CD4-positive, alpha-beta T cell treated with Interleukin-1 beta for 1 hour (primary cell): ENCODE data around the gene GLIS1.

Source experiments
- DNase-seq, 2 donors: peaks; one replicate each; pipeline ENCODE4 v3.0.0-alpha.2; 2020 to 2022

GLIS1 gene

DNA sequence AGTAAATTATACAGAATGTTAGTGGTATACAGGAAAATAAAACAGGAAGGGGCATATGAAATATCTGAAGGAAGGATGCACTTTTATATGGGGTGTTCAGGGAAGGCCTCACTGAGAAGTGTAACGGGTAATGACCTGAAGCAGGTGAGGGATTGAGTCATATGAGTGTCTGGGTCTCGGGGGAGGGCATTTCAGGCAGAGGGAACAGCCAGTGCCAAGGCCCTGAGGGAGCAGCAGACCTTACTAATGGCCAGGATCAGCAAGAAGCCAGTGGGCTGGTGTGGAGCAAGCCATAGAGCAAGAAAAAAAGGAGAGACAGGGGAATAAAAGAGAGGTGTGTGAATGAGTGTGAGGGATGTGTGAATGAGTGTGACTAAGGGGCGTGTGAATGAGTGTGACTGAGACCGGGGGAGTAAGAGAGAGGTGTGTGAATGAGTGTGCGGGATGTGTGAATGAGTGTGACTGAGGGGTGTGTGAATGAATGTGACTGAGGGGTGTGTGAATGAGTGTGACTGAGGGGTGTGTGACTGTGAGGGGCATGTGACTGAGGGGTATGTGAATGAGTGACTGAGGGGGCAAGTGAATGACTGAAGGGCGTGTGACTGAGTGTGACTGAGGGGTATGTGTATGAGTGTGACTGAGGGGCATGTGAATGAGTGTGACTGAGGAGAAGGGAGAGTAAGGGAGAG, 107.2 kb downstream of the GLIS1 start:
- no peak for DNase-seq

DNA sequence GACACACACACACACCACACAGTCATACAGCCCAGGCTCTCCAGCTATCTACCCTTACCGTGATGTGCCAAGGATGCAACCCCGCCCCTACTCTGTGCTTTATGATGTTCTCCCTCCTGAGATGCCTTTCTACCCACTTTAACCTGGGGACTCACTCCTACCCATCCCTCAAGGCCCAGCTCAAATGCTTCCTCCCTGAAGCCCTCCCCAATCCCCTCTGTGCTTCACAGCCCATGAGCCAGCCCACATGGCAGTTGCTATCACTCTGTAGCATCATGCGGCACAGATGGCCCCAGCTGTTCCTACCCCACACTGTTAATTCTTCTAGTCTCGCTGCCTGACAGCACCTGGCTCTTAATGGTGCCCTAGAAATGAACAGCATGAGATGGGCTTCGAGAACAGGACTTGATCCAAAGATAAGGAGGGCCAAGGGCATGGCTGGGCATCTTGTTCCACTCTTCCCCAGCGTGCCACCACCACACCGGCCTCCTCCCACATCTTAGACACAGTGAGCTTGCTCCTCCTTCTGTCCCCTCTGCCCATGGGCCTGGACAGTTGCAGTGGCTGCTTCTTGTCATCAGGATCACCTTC, 109.8 kb downstream of the GLIS1 start:
- no peak for DNase-seq

DNA sequence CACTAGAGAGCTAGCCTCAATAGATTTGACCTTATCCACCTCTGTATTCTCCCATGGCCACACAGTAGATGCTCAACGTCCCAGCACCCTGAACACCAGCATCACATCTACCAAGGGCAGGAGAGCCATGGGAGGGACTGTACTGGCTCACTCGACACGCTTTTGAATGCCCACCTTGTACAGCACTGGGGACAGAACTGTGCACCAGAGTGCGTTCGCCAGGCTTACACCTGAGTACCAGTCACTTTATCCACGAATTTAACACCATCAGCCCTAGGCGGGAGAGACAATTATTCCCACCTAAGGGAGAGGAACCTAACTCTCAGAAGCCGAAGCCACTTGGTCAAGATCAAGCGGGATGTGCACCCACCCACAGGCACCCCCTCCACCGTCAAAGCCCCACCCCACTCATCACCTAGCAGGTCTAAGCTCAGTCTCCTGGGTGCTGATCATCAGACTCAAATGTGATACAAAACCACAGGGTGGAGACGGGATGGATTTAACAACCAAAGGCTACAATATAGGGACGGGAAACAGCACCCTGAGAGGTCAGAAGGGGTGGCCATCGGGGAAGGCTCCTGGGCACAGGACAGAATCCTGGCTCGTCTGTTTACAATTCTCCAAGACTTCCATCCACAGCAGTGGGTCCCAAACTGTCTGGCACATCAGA, 110.5 kb downstream of the GLIS1 start:
- no peak for DNase-seq

DNA sequence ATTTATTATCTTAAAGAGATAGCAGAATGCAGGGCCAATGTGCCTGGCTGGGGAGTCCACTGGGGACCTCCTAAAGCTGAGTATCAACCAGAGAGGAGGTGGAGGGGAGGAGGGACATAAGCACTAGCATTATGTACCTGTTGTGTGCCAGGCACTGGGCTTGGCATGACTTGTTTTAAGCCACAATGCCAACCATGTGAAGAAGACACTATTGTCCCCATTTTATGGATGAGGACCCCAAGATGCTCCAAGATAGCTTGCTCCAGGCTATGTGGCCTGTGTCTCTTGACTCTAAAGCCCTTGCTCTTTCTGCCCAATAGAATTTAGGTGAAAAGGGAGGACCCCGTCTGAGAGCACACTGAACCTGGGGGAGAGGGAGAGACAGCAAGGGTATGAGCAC, 111.3 kb downstream of the GLIS1 start:
- DNase-seq: no peak

DNA sequence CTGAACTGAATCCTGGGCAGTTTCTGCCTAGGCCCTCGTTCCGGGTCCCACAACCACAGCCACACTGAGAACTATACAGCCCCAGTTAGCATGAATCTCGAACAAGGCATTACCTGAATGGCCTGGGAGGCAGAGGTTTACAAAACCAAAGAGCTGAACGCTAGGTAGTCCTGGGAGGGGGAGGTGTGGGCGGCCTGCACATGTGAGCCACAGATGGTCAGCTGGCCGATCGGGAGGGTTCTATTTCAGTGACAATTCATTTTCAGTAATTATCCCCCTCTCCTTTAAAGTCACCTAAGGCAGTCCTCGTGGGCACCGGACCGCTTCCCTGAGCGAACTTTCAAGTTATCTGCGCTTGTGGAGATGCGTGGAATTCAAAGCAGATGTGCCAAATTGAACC, 111.9 kb downstream of the GLIS1 start:
- DNase-seq: no peak

DNA sequence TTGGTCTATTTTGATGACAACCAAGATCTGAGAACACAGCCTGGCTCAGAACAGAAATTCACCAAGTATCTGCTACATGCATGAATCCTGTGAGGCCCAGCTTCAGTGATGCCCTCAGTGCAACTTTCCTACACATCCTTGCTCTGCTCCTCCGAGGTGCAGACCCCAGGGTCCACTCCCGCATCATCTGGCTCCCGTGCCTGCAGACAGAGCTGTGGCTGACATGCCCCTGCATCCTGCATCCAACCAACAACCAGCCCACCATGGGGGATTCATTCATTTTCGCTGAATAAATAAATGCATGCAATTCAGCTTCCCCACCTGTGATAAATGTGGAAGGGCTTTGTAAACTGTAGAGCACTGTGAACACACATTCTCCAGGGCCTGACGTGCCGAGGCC, 112.3 kb downstream of the GLIS1 start:
- no peak for DNase-seq

DNA sequence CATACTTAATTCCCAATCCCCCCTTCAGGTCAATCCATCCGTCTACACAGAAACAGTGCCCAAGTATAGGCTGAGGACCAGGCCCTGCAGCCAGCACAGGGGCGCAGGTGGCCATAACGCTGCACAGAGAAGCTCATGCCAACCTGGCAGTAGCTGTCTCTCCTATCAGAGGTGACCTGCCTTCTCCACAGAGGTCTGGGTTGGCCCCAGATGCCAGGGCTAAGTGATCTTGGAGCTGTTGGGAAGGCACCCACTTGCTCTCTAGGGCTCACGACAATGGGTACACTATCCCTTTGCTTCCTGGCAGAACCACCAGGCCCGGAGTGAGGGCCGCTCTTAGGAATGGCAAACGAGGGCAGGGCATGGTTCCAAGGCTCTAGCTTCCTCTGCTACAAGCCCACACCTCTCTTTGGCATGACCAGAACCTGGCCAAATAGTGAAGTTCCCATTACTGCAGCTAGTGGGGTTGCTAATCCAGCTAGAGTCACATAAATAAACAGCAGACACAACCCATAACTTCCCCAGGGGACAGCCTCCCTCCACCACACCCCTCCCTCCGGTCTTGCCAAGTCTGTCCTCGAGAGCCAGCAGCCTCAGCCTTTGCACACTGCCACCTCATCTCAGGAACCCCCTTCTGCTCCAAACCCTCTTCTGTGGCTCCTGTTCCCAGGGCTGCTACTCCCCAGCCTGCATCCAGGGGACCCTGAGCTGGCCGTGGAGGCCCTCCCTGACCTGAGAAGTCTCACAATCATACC, 113.0 kb downstream of the GLIS1 start:
- no peak for DNase-seq

DNA sequence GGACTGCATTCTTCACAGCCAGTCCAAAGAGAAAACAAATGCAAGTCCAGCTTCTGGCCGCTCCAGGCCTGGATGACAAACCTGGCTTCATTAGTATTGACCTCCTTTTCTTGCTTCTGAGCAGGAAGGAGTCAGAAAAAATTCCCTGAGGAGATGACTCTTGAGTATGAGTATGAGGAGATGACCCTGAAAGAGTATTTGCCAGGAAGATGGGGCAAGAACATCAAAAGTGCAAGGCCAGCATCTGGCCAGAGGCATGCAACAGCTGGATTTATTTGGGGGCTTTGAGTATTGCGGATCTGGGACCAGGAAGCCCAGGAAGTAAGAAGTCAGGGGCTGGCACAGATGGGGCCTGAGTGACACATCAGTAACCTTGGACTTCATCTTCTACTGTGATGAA, 113.9 kb downstream of the GLIS1 start:
- no peak for DNase-seq

DNA sequence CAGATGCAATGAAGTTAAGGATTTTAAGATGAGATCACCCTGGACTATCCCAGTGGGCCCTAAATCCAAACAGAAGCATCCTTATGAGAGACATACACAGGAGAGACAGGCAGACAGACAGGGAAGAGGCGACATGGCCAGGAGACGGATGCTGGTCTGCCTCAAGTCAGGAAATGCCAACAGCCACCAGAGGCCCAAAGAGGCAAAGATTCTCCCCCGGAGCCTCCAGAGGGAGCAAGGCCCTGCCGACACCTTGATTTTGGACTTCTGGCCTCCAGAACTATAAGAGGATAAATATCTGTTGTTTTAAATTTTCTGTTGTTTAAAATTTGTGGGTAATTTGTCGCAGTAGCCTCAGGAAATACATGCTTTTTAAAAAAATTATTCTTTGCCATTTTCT, 116.4 kb downstream of the GLIS1 start:
- no peak for DNase-seq

DNA sequence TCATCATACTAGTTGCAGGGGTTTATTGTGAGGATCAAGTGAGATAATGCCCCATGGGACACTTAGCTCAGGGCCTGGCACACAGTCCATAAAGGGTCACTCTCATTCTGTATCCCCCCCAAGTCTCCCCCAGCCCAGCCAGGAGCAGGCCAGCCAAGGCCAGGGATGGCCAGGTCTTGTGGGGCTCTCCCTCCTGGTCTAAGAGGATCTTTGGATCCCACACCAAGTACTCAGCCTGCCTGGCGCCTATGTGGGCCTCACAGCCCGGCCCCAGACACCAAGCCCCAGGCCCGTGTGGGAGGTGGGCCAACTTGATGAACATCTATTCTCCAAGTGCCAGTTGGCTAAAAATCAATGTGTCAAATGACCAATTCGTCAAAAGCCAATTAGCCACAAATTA, 117.8 kb downstream of the GLIS1 start:
- DNase-seq: no peak

DNA sequence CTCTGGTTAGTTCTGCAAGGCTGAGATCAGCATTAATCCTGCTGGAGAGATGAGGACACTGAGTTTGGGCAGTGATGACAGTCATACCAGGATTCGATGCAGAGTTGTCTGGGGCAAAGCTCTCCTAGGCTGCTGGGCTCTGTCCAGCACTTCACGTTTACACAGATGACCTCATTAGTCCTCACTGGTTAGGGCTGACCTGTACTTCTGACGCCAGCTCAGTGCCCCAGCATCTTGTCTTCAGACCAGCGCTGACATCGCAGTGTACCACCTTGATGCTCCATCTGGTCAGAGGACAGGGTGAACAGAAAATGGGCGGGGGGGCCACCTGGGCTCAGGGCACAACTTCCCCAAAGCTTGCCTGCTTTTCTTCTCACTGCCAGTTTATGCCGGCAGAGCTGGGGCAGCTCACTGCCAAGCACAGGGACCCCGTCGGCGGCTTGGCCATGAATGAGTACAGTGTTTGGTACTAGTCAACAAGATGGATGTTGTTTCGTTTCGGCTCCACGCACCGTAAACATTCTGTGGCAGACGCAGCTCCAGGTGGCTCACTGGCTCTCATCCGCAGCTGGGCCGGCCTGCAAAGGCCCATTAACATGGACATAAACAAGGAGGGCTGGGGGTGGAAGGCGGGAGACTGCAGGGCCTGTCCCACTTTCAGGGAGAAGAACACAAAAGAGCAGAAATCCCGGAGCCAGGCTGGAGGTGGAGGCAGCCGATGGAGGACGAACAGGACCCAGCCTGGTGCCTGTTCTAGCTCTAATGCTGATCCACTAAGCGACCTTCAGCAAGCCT, 118.7 kb downstream of the GLIS1 start:
- DNase-seq: no peak

DNA sequence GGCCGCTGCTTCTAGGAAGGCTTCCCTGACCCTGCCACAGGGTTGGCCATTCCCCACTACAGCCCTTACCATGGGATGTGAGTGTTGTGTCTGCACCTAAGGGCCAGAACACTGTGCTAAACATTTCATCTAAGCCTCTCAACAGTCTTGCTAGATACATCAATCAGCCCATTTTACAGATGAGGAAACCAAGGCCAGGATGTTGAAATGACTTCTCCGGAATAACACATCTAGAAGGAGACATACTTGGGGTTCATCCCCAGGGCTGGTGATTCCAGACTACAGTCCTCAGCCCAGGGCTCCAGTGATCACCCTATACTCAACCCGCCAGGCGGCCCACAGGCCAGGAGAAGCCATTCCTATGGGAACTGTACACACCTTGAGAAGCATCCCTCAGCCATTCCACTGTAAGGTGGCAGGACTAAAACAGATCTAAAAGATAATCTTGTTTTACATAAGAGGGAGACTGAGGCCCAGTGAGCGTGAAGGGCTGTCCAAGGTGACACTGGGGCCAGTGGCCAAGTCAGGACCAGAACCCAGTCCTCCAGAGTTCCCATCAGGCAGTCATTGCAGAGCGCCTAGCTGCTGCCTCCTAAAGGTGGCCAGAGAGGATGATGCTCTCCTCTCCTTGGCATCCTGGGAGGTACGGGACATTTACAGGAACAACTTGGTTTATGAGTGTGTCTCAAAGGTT, 119.5 kb downstream of the GLIS1 start:
- DNase-seq: no peak

DNA sequence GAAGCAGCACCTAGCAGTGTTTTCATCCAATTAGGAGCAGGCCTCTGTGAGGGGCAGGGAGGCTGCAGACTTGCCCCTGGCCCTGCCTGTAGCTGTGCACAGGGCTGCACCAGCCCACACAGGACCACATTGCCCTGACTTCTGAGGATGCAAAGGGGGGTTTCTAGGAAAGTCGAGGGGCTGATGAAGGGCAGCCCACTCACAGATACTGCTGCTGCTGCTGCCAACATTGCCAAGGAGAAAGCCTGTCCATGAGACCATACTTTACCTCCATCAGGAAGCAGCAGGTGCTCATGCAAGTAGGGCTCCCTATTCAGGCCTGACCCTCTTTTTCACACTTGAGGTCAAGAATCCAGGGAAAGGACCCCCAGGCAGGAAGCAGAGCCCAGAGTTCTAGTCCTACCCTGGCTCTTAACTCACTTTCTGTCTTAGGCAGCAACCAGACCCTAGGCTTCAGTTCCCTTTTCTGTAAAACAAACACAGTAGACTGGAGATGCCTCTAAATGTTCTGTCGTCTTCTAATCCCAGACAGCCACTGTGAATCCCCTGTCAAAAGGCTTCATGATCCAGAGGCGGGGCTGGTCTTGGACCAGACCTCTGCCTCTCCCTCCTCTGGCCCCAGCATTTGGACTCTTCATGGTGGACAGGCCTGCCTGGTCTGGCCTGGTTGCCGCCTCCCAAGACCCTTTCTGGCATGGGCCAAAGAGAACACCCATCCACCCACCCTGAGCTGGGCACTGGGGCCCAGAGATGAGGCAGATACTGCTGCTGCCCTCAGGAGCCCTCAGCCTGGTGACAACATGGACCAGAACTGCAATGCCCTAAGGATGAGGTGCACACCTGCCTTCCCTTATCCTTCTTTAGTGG, 120.2 kb downstream of the GLIS1 start:
- DNase-seq: no peak

DNA sequence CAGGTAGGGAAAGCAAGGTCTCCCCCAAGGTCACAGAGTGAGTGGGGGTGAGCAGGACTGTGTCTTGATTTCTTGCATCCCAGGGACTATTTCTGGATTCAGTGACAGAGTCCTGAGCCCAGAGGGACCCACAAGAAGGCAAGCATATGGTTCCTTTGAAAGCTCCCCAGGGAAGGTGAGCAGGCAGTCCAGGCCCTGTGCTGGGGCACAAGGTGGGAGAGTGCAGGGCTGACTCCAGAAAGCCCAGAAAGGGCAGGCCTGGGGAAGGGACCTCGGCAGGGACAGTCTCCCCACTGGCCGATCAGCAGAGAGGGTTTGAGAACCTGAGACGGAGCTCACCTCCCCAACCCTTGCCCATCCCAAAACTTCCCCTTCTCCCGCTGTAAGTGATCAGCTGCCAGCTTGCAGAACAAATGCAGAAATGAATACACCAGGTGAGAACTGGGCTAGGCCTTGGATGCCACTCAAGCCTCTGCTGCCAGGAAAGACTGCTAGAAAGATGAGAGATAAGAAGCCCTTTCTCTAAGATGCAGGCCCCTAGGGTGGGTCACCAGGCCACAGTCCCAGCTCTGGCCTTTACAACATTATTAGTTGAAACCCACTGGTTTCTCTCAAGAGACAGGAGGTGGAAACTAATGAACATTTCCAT, 121.0 kb downstream of the GLIS1 start:
- no peak for DNase-seq

DNA sequence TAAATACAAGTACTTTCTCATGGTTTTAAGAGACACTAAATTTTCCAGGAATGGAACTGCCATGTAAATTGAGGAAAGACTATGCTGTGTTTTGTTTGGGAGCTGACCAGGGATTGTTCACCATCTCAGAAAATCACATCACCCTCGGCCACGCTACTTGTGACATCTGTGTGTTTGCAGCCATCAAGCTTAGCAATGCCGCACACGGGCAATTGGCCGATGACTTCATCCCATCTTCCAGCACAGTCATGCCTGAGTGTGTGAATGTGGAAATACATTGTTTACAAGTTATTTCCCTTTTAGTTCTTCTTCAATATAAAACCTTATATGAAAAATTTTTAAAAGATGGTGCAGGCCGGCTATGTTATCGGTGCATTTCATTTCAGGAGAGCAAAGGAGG, 121.6 kb downstream of the GLIS1 start:
- DNase-seq: no peak

DNA sequence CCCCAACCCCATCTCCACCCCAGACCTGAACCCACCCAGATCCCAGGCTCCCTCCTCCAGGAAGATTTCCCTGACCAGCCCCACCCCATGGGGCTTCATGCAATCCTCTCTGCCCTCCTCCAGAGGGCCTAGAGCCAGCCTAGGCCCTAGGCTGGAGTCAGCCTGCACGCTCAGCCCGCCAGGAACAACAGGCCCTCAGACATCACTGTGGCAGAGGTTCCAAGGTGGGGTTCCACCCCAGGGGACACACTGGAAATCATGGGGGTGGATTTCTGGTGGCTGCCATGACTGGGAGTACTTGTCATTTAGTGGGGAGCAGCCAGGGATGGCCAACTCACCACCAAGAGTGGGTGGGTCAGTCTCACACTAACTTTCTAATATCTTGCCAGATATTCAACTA, 122.0 kb downstream of the GLIS1 start:
- no peak for DNase-seq

DNA sequence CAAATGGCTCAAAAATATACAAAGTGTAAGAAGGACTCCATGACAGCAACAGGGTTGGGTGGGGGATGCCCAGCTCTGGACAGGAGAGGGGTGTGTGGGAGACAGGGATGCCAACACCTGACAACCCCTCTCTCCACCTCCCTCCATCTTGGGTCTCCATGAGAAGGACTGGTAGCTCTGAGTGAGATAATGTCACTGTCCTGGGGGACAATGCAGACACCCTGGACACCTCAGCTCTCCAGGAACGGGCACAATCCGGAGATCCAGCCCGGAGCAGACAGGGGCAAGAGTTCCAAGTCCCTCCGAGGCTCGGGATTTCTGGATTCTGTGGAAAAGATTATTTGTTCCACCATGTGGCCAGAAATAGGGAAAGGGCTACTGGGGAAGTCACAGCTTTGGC, 122.5 kb downstream of the GLIS1 start:
- no peak for DNase-seq

DNA sequence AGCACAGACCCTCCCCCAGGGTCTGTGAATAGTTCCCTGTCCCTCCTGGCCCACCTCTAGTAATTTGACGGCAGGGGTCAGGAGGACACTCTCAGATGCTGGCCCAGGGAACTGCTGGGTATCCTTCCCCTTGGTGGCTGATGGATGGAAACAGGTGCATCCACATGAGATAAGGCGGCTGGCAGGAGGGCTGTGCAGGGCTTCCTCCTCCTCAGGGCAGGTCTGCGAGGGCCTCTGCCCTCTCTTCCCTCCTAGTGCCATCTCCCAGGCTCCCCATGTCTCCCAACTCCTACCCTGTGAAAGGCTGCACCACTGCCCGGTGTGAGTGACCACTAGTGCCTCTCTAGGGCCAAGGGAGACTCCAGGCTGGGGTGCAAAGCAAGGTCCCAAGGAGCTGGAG, 123.9 kb downstream of the GLIS1 start:
- DNase-seq: no peak

DNA sequence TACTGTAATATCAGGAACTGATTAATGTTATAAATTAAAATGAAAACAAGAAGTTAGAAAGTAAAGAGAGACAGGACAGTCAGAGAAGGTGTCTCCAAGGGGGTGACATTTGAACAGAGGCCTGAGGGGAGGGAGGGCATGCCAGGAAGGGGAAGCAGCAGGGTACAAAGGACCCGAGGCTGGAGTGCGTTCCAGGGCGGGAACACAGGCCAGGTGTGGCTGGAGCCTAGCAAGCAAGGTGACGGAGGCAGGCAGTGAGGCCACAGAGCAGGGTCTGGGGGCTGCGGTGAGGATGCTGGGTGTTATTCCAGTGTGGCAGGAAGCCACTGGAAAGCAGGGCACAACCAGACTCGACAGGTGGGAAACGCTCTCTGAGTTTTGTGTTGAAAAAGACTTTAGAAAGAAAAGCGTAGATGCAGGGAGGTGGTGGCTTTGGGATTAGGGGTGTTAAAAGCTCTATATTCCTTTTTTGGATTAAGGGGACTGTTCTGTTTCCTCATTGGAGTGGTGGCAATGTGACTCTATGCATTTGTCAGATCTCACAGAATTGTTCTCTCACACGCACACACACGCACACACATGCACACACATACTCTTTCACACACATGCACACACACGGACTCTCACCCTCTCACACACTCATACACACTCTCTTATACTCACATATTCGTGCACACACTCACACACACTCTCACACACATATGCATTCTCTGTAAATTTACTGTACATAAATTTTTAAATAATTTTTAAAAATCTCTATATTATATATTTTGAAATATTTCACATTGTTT, 124.5 kb downstream of the GLIS1 start:
- no peak for DNase-seq

DNA sequence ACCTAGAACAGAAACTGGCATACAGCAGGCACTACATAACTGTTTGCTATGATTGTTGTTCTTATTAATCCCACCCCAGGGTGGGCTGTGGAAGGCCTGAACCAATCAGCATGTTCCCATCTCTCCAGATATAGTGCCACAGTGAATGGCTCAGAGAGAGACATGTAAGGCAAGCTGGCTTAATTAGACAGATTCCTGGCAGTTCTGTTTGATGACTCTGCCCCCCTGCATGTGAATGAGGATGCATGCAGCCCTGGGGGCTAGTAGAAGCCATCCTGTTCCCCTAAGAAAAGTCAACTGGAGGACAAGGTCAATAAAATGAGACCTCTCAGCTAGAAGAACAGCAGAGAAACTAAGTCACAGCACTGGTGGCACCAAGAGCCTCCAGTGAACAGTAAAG, 130.3 kb downstream of the GLIS1 start:
- no peak for DNase-seq
